ENCODE data around the gene MDH1B.
"Not testable (repeated sequence)": the region's sequence is repeated elsewhere in the genome, so short reads cannot be mapped to it uniquely, and the experiment has no call there.

MDH1B gene

DNA sequence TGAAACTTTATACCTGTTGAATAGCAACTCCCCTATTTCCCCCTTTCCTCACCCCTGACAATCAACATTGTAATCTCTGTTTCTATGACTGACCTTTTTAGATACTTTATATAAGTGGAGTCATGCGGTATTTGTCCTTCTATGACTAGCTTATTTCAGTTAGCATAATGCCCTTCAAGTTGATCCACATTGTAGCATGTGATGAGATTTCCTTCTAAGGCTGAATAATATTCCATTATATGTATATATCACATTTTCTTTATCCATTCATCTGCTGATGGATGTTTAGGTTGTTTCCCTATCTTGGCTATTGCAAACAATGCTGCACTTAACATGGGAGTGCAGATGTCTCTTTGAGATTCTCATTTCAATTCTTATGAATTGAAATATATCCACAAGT is 9.7 kb upstream of the MDH1B start:
- in situ Hi-C loops (cut with HindIII; ENCODE audit: low sequenced_read_pairs), result no loop called here

GRCh38 chr2:206766057-206766930 is 1.2 kb upstream of the MDH1B start:
- in situ Hi-C loops (cut with HindIII; ENCODE audit: low sequenced_read_pairs), result no loop called here

GRCh38 chr2:206764673-206765241 is 371 bp downstream of the MDH1B start:
- in situ Hi-C loops (cut with HindIII; ENCODE audit: low sequenced_read_pairs), result no loop called here

DNA sequence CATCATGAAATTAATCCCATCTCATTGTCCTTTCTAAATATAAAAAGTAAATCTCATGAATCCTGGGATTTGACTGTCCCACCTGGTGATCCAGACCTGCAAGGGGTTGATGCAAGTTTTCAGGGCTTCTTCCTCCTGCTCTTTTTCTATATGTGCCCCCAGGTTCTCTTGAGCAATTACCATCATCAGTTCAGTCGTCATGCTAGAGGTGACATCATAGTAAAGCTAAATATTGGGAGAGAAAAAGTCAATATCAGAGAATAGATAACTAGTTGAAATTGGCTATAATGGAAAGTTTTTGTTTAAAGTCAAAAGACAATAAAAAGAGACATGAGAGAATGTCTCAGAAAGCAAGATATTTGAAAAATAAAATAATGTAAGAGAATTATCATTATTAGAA is 8.3 kb downstream of the MDH1B start:
- in situ Hi-C loops (cut with HindIII; ENCODE audit: low sequenced_read_pairs), result no loop called here

GRCh38 chr2:206740800-206741199 is 24.3 kb downstream of the MDH1B start:
- in situ Hi-C loops (cut with HindIII; ENCODE audit: low sequenced_read_pairs), result no loop called here

DNA sequence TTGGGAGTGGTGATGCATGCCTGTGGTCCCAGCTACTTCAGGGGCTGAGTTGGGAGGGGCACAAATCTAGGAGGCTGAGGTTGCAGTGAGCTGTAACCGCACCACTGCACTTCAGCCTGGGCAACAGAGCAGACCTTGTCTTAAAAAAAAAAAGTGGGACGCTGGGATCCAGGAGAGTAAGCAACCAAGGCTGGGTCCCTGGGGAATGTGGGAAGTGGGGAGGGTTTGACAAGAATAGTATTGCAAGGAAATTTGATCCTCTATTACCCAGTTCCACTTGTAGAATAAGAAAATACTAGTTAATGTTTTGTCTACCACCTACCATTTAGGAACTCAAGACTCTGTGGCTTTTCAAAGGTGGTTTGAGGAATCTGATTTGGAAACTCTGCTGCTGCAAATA is 25.9 kb downstream of the MDH1B start:
- in situ Hi-C loops (cut with HindIII; ENCODE audit: low sequenced_read_pairs), result no loop called here

DNA sequence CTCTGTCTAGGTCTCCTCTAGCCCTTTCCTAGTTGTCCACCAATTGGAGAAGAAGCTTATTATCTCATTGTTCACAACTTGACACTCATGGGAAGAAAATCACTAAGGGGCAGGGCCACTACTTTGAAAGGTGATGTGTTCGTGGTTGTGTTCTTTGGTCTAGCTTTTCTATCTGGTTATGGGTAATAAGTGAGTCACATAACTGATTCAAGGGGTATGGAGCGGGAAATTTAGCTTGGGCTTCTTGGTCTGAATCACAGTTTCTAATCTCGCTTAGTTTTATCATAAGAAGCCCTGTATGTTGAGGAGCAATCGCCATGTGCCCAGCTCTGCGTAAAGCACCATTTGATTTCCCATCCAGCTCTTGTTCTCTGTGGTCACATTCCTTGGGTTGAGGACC is 28.2 kb downstream of the MDH1B start:
- in situ Hi-C loops (cut with HindIII; ENCODE audit: low sequenced_read_pairs), result no loop called here

- in situ Hi-C loops (cut with HindIII; ENCODE audit: low sequenced_read_pairs), result no loop called here
Observed at GRCh38 chr2:206733341-206733740, 31.8 kb downstream of the MDH1B start.

- in situ Hi-C loops (cut with HindIII; ENCODE audit: low sequenced_read_pairs), result no loop called here
Observed at GRCh38 chr2:206728277-206729199, 36.6 kb downstream of the MDH1B start.

- in situ Hi-C loops (cut with HindIII; ENCODE audit: low sequenced_read_pairs), result no loop called here
Observed at GRCh38 chr2:206727287-206727686, 37.8 kb downstream of the MDH1B start.

DNA sequence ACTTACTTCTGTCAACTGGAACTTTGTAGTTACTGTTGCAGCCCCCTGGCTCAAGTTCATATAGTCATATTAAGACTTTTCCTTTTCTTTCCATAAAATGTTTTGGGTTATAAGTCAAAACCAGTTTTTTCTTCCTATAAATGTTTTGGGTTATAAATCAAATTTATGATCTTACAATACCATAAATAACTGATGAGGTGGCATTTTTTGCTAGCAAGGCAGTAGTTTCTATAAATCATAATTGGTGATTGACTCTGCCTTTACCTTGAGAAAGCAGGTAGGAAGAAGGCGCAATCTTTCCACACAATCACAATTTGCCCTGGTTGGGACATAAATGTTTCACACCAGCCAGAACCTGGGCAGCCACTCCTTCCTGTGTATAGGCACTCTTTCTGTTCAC is 41.8 kb downstream of the MDH1B start:
- in situ Hi-C loops (cut with HindIII; ENCODE audit: low sequenced_read_pairs), result no loop called here

DNA sequence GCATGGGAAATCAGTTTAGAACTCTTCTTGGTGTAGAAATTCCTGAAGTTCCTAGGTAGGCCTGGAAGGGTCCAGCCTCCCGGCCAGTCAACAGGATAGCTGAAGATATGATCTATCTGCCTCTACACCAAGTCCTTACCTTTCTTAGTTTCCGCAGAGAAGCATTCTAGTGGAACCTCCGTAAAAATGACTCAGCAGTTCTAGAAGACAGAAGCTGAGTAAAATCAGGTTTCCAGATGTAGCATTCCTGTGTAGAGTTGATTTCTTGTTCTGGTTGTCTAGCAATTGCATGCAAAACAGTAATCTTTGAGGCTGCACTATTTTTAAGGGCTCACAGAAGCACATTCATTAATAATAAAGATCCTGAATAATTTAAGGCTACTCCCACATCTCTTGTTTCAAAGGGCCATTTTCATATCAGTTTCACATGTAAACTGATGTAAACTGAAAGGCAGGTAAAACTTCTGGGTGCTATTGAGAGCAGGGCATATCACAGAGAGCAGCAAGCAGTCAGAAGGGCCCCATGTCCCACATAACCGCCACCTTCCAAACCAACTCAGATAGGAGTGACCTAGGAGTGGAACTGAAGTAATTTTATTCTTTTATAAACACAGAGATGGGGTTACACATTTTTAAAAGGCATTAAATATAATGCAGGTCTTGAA is 43.7 kb downstream of the MDH1B start:
- in situ Hi-C loops (cut with HindIII; ENCODE audit: low sequenced_read_pairs), result no loop called here

GRCh38 chr2:206718296-206718695 is 46.8 kb downstream of the MDH1B start, which contains the start of gene DYTN:
DYTN (minus strand) TSS chr2:206718396; CDS start chr2:206718279, 117 bp downstream.
- in situ Hi-C loops (cut with HindIII; ENCODE audit: low sequenced_read_pairs), result no loop called here

GRCh38 chr2:206716623-206717022 is 48.5 kb downstream of the MDH1B start:
- in situ Hi-C loops (cut with HindIII; ENCODE audit: low sequenced_read_pairs), result no loop called here

GRCh38 chr2:206715183-206715582 is 49.9 kb downstream of the MDH1B start:
- in situ Hi-C loops (cut with HindIII; ENCODE audit: low sequenced_read_pairs), result not testable (repeated sequence)

- in situ Hi-C loops (cut with HindIII; ENCODE audit: low sequenced_read_pairs), result no loop called here
Observed at GRCh38 chr2:206713746-206714145, 51.4 kb downstream of the MDH1B start.

GRCh38 chr2:206708286-206708685 is 56.8 kb downstream of the MDH1B start:
- in situ Hi-C loops (cut with HindIII; ENCODE audit: low sequenced_read_pairs), result no loop called here

DNA sequence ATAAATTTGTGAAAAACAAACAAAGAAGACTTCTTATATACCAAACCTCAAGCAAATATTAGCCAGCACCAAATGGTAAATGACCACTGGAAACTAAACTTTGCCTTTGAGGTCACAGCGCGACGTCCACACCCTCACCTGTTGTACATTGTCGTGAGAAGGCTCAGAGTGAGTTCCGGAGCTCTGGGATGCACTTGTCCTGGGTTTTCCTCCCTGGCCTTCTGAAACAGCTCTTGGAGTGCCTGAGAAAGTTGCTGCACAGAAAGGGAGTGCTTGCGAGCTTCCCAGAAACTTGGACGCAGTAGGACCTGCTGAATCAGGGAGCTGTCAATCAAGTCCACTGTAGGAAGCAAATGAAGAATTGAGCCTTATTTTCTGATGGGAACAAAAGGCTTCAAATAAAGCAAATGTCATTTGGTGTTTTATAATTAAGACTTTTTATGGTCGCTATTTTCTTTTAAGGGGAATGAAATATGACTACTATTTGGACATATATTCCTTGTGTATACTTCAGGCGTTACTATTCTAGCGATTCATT is 57.9 kb downstream of the MDH1B start:
- in situ Hi-C loops (cut with HindIII; ENCODE audit: low sequenced_read_pairs), result no loop called here

- in situ Hi-C loops (cut with HindIII; ENCODE audit: low sequenced_read_pairs), result no loop called here
Observed at GRCh38 chr2:206701952-206702605, 63.0 kb downstream of the MDH1B start.

DNA sequence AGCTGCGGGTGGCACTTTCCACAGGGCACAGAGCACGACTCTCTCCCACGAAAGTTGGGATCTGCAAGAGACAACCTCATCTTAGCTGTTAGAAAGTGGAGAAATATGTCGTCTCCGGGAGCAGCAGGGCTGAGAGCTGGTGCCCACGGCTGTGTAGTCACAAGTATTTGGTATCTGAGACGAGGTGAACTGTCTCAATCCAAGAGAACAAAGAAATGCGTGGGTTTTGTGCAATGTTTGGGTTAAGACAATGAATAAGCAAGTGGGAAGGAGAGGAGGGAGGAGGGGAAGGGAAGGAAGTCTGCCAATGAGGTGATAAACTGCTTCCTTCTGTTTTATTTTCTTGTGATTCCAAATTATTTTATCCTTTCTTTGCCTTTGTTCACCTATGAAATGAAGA is 65.0 kb downstream of the MDH1B start:
- in situ Hi-C loops (cut with HindIII; ENCODE audit: low sequenced_read_pairs), result no loop called here
